ENCODE measurements around the gene KIN. TPM values are rescaled to one million over a fixed set of nuclear protein-coding genes. Genes with fewer than 3 reads are reported as not detected.
"Not testable (repeated sequence)": the region's sequence is repeated elsewhere in the genome, so short reads cannot be mapped to it uniquely, and the experiment has no call there.

KIN gene
- total RNA-seq, 3 donors from 2014 or later, result 8.6 to 10.5 (median 9.1) TPM

- no peak overlapping the region for H3K4me3 ChIP-seq
- no peak for ATAC-seq
- H3K36me3 ChIP-seq (ENCODE audit: low read depth), result no peaks in the 10 kb centered on the region
- no peak for DNase-seq
- TF ChIP-seq, protein P1, sequence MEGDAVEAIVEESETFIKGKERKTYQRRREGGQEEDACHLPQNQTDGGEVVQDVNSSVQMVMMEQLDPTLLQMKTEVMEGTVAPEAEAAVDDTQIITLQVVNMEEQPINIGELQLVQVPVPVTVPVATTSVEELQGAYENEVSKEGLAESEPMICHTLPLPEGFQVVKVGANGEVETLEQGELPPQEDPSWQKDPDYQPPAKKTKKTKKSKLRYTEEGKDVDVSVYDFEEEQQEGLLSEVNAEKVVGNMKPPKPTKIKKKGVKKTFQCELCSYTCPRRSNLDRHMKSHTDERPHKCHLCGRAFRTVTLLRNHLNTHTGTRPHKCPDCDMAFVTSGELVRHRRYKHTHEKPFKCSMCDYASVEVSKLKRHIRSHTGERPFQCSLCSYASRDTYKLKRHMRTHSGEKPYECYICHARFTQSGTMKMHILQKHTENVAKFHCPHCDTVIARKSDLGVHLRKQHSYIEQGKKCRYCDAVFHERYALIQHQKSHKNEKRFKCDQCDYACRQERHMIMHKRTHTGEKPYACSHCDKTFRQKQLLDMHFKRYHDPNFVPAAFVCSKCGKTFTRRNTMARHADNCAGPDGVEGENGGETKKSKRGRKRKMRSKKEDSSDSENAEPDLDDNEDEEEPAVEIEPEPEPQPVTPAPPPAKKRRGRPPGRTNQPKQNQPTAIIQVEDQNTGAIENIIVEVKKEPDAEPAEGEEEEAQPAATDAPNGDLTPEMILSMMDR (IDR thresholded peaks at IDR 0.05), result no peak
- no peaks in the 10 kb centered on the region for H3K9me3 ChIP-seq
- intact Hi-C loops (cut with DNase I, micrococcal nuclease), result no loop called here
- peaks cover 21% of the 10 kb centered on the region for H3K4me1 ChIP-seq (ENCODE audit: low read depth)
Observed at GRCh38 chr10:7786430-7786829, 1.4 kb downstream of the KIN start.

DNA sequence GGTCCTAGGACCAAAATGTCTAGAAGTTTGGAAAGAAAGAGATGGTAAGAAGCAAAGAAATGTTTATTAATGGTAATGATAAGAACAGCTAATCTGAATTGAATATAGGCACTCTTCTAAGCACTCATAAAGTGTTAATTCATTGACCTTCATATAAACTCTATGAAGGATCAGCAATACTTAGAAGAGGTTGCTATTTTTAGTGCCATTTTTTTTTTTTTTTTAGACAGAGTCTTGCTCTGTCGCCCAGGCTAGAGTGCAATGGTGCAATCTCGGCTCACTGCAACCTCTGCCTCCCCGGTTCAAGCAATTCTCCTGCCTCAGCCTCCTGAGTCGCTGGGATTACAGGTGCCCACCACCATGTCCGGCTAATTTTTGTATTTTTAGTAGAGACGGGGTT lies 5.6 kb downstream of the KIN start:
- DNase-seq; H3K4me3 ChIP-seq; intact Hi-C loops (cut with DNase I, micrococcal nuclease); H3K36me3 ChIP-seq (ENCODE audit: low read depth); H3K4me1 ChIP-seq (ENCODE audit: low read depth); ATAC-seq; H3K9me3 ChIP-seq: not testable (repeated sequence)

- DNase-seq (no peak), ATAC-seq (no peak)
- no peak overlapping the region for H3K4me3 ChIP-seq
- TF ChIP-seq, protein P1 (IDR thresholded peaks at IDR 0.05), result no peak
- no peaks in the 10 kb centered on the region for H3K9me3 ChIP-seq
- no peaks in the 10 kb centered on the region for H3K4me1 ChIP-seq (ENCODE audit: low read depth)
- intact Hi-C loops (cut with DNase I, micrococcal nuclease), result no loop called here
- H3K36me3 ChIP-seq (ENCODE audit: low read depth), result peaks cover 7% of the 10 kb centered on the region
Observed at GRCh38 chr10:7776777-7777176, 11.0 kb downstream of the KIN start.

GRCh38 chr10:7773845-7774801 lies 13.7 kb downstream of the KIN start:
- Histone ChIP-seq H3K4me1 (ENCODE audit: low read depth) (no peaks in the 10 kb centered on the region), H3K4me3 (no peak overlapping the region), H3K9me3 (no peaks in the 10 kb centered on the region), H3K36me3 (ENCODE audit: low read depth) (peaks cover 3% of the 10 kb centered on the region)
- TF ChIP-seq, protein P1 (IDR thresholded peaks at IDR 0.05), result no peak
- ATAC-seq (peak; percentile 83), DNase-seq (peak; percentile 56 to 81 (median 73))
- intact Hi-C loops (cut with DNase I, micrococcal nuclease), result no loop called here

GRCh38 chr10:7768417-7768816 lies 19.4 kb downstream of the KIN start:
- intact Hi-C loops (cut with DNase I, micrococcal nuclease), result no loop called here
- no peaks in the 10 kb centered on the region for H3K9me3 ChIP-seq
- peaks cover 9% of the 10 kb centered on the region for H3K36me3 ChIP-seq (ENCODE audit: low read depth)
- no peak for ATAC-seq
- H3K4me3 ChIP-seq, result no peak overlapping the region
- DNase-seq, result no peak
- no peaks in the 10 kb centered on the region for H3K4me1 ChIP-seq (ENCODE audit: low read depth)
- TF ChIP-seq, protein P1 (IDR thresholded peaks at IDR 0.05), result no peak

DNA sequence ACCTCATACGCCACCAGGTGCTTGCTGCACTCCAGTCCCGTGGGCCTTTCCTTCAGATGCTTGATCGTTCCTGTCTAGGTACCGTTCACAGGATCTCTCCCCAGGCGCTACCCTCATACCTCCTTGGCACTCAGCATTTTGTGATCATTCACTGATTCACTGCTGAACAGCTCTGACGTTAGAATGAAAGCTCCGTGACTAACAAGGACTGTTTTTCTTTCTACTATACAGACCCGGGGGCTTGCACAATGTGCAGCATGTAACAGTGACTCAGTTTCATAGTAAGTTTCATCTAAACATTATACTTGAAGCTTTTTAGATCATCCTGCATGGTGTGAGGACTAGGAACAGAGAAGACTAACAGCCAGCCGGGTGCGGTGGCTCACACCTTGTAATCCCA lies 20.6 kb downstream of the KIN start:
- TF ChIP-seq, protein P1 (IDR thresholded peaks at IDR 0.05), result no peak
- ATAC-seq (no peak), DNase-seq (no peak)
- Histone ChIP-seq H3K36me3 (ENCODE audit: low read depth) (peaks cover 17% of the 10 kb centered on the region), H3K4me1 (ENCODE audit: low read depth) (no peaks in the 10 kb centered on the region), H3K9me3 (no peaks in the 10 kb centered on the region), H3K4me3 (no peak overlapping the region)
- intact Hi-C loops (cut with DNase I, micrococcal nuclease), result no loop called here
